ENCODE results near the gene DLG5. TPM values are rescaled to one million over a fixed set of nuclear protein-coding genes. Genes with fewer than 3 reads are reported as not detected.

Gene DLG5
- total and polyA plus RNA-seq, 9 of the 15 experiments (the other 6 are each of a cell fraction or from before 2014, with no cell fraction given), result 1.4 to 26.8 (median 11.2) TPM

GRCh38 chr10:77926566-77927401, at the start of gene DLG5 (continued):
- TF ChIP-seq POLR2A (conservative IDR thresholded peaks at IDR 0.05), result no peak
- peak in 1 of 2 experiments; percentile 32 for TF ChIP-seq E2F6 (IDR thresholded peaks at IDR 0.05; ENCODE audit: borderline replicate concordance in 1 of 2, extremely low read depth in 1 of 2, insufficient read depth in 1 of 2, insufficient read length in 1 of 2, low read depth in 1 of 2, low read length in 1 of 2, poor library complexity in 1 of 2, severe bottlenecking in 1 of 2)
- TF ChIP-seq RAD21 (CRISPR knock-in tag; conservative IDR thresholded peaks at IDR 0.05 in 1 of 2, IDR thresholded peaks at IDR 0.05 in 1 of 2), result 0 out of 4 replicates have a peak, but pooled peaks of 1 of the 2 experiments have one; percentile 9
- peak; percentile 87 for TF ChIP-seq POLR2G (IDR thresholded peaks at IDR 0.05; ENCODE audit: low read depth, low read length)
- TF ChIP-seq PHF8 (IDR thresholded peaks at IDR 0.05; ENCODE audit: borderline replicate concordance, low read length), result peak; percentile 52; the same call in 1 of the 2 replicates
- TF ChIP-seq VEZF1 (CRISPR knock-in tag; IDR thresholded peaks at IDR 0.05), result peak; percentile 93
- peak; percentile 11; the same call in 1 of the 2 replicates for TF ChIP-seq CTBP1 (IDR thresholded peaks at IDR 0.05; ENCODE audit: borderline replicate concordance)
- no peak for TF ChIP-seq KDM4B (IDR thresholded peaks at IDR 0.05; ENCODE audit: borderline replicate concordance in 2 of 2, low read depth in 1 of 2)
- TF ChIP-seq MCM7 (IDR thresholded peaks at IDR 0.05), result no peak
- no peak for TF ChIP-seq ZNF76 (CRISPR knock-in tag; IDR thresholded peaks at IDR 0.05; ENCODE audit: borderline replicate concordance)
- peak; percentile 57 for TF ChIP-seq CCNT2 (IDR thresholded peaks at IDR 0.05; ENCODE audit: borderline replicate concordance, extremely low read depth, insufficient read length, low read depth, low read length)
- TF ChIP-seq SIN3A (IDR thresholded peaks at IDR 0.05; ENCODE audit: borderline replicate concordance in 2 of 2, control insufficient read depth in 1 of 2, low read depth in 2 of 2, low read length in 2 of 2), result 0 out of 4 replicates have a peak, but pooled peaks have one; percentile 4 to 15
- no peak for TF ChIP-seq SRSF1 (IDR thresholded peaks at IDR 0.05; ENCODE audit: low read depth, low read length)
- no peak for TF ChIP-seq RBM25 (IDR thresholded peaks at IDR 0.05; ENCODE audit: low read depth, low read length, severe bottlenecking)
- peak; percentile 18 for TF ChIP-seq FIP1L1 (IDR thresholded peaks at IDR 0.05; ENCODE audit: low read depth, low read length, poor library complexity, severe bottlenecking)
- 0 out of 2 replicates have a peak, but pooled peaks have one; percentile 28 for TF ChIP-seq FOSL1 (tag; conservative IDR thresholded peaks at IDR 0.05)
- TF ChIP-seq GATAD2B (IDR thresholded peaks at IDR 0.05; ENCODE audit: borderline replicate concordance), result peak; percentile 90
- peak; percentile 88 for TF ChIP-seq NFIC (IDR thresholded peaks at IDR 0.05)
- no peak for TF ChIP-seq RBM17 (IDR thresholded peaks at IDR 0.05; ENCODE audit: borderline replicate concordance, low read depth, low read length)
- TF ChIP-seq ZNF583 (CRISPR knock-in tag; IDR thresholded peaks at IDR 0.05), result no peak
- TF ChIP-seq, protein P1, sequence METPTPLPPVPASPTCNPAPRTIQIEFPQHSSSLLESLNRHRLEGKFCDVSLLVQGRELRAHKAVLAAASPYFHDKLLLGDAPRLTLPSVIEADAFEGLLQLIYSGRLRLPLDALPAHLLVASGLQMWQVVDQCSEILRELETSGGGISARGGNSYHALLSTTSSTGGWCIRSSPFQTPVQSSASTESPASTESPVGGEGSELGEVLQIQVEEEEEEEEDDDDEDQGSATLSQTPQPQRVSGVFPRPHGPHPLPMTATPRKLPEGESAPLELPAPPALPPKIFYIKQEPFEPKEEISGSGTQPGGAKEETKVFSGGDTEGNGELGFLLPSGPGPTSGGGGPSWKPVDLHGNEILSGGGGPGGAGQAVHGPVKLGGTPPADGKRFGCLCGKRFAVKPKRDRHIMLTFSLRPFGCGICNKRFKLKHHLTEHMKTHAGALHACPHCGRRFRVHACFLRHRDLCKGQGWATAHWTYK (CRISPR knock-in tag; IDR thresholded peaks at IDR 0.05), result peak; percentile 55; the same call in 1 of the 2 replicates
- no peak for TF ChIP-seq NCOR1 (IDR thresholded peaks at IDR 0.05)
